ENCODE data around the gene ADAM10. TPM values are rescaled to one million over a fixed set of nuclear protein-coding genes. Genes with fewer than 3 reads are reported as not detected.

ADAM10 gene
- total RNA-seq, 2 experiments from 2014 or later: 133 to 135 TPM

DNA sequence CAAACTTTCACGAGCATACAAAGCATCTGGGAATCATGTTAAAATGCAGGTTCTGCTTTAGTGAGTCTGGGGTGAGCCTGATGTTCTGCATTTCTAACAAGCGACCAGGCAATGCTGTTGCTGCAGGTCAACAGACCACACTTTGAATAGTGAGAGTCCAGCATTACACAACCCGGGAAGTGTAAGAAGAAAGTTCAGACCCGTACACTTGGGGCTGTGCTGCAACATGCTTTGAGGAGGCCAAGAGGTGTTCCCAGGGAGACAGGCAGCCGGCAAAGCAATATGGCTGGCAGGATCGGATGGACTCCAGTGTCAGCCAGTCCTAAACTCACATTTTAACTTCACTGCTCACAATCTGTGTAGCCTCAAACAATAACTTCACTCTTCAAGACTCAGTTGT, 183.5 kb downstream of the ADAM10 start:
- peaks cover 10% of the 10 kb centered on the region for H3K4me1 Mint-ChIP-seq (ENCODE audit: low read depth)
- POLR2A ChIA-PET: no interaction called here

DNA sequence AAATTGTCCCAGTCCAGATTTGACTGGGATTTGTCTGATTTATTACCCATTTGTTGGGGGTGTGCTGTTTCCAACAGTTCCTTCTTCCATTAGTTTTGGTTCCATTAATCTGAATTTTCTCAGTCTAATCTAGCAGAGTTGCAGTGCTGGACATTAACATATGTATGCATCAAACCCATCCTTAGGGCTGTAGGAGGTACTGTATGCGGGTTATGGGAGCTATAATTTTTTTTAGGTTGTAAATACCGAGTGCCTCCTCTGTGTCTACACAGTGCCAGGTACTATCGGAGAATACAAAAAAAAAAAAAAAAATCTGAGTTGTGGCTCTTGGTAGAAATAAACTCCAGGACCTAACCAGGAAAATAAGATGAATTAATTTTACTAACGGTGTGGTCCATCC, 183.9 kb downstream of the ADAM10 start:
- H3K36me3 Mint-ChIP-seq (ENCODE audit: low read depth): no peaks in the 10 kb centered on the region
- H3K27ac Mint-ChIP-seq: no peak overlapping the region
- ChIA-PET CTCF (no interaction called here), POLR2A (no interaction called here)
- DNase-seq (no peak), ATAC-seq (no peak)
- H3K9me3 Mint-ChIP-seq (ENCODE audit: insufficient read depth): no peaks in the 10 kb centered on the region
- no peaks in the 10 kb centered on the region for H3K27me3 Mint-ChIP-seq (ENCODE audit: low read depth)
- H3K4me3 Mint-ChIP-seq: no peak overlapping the region
- H3K4me1 Mint-ChIP-seq (ENCODE audit: low read depth): peaks cover 10% of the 10 kb centered on the region

More for the DNA sequence above, 183.5 kb downstream of the ADAM10 start:
- CTCF ChIA-PET: no interaction called here
- Mint-ChIP-seq H3K27me3 (ENCODE audit: low read depth) (no peaks in the 10 kb centered on the region), H3K36me3 (ENCODE audit: low read depth) (no peaks in the 10 kb centered on the region), H3K9me3 (ENCODE audit: insufficient read depth) (no peaks in the 10 kb centered on the region), H3K27ac (no peak overlapping the region), H3K4me3 (no peak overlapping the region)
- ATAC-seq (no peak), DNase-seq (peak; percentile 7)

DNA sequence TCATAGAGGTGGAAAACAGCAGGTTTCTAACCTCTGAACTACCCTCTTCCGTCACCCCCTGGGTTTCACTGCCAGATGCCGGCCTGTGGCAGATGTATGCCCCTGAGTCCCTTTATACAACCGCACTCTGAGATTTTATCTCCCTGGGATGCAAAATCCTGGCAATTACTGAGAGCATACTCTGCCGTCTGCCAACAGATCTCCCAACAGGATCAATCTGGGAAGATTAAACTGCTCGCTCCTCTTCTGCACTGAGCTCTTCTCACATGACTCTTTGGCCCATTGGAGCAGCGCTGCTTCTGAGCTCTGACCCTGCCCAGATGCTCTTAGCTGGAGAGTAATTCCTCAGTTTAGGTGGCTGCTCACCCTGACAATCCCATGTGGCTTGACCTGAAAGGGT, 184.5 kb downstream of the ADAM10 start:
- ATAC-seq (no peak), DNase-seq (no peak)
- Mint-ChIP-seq H3K9me3 (ENCODE audit: insufficient read depth) (no peaks in the 10 kb centered on the region), H3K27me3 (ENCODE audit: low read depth) (no peaks in the 10 kb centered on the region), H3K36me3 (ENCODE audit: low read depth) (no peaks in the 10 kb centered on the region), H3K27ac (peak overlapping the region; percentile 20), H3K4me3 (no peak overlapping the region), H3K4me1 (ENCODE audit: low read depth) (peaks cover 10% of the 10 kb centered on the region)
- ChIA-PET POLR2A (no interaction called here), CTCF (no interaction called here)

DNA sequence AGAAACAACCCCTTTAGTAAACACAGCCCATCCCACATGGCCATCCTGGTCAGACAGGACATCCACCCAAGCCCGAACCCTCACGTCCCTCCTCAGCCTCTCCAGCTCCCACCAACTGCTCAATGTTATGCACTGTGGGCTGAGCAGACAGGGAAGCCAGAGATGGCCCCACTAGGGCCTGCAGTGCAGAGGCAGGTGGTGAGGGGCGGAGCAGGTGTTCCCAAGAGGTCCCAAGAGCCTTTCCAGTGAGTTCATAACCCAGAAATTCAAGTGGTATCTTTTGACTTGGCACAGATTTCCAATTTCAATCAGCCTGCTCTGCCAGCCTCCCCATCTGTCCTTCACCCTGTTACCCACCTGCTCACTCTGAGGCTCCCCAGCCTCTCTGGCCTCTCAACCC, 187.4 kb downstream of the ADAM10 start:
- no peak overlapping the region for H3K27ac Mint-ChIP-seq
- DNase-seq (peak; percentile 13), ATAC-seq (no peak)
- POLR2A ChIA-PET: no interaction called here
- H3K4me3 Mint-ChIP-seq: no peak overlapping the region
- no peaks in the 10 kb centered on the region for H3K4me1 Mint-ChIP-seq (ENCODE audit: low read depth)
- H3K27me3 Mint-ChIP-seq (ENCODE audit: low read depth): no peaks in the 10 kb centered on the region
- H3K36me3 Mint-ChIP-seq (ENCODE audit: low read depth): peaks cover 3% of the 10 kb centered on the region
- no peaks in the 10 kb centered on the region for H3K9me3 Mint-ChIP-seq (ENCODE audit: insufficient read depth)
- CTCF ChIA-PET: interaction anchor here (1.0 kb wide), 1 partner anchor 12 kb away, joined by 3 read pairs; no protein-coding TSS in a partner anchor

DNA sequence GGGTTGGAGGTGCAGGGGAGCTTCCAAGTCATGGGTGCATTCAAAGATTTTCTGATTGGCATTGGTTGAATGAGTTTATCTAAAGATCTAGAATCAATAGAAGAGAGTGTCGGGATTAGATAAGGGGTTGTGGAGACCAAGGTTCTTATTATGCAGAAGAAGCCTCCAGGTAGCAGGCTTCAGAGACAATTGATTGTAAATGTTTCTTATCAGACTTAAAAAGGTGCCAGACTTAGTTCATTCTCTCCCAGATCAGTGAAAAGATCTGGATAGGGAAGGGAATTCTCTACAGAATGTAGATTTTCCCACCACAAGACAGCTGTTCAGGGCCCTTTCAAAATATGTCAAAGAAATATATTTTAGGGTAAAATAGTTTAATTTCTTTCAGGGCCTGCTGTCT, 188.2 kb downstream of the ADAM10 start:
- Mint-ChIP-seq H3K9me3 (ENCODE audit: insufficient read depth) (no peaks in the 10 kb centered on the region), H3K27me3 (ENCODE audit: low read depth) (peaks cover 2% of the 10 kb centered on the region), H3K4me3 (no peak overlapping the region), H3K36me3 (ENCODE audit: low read depth) (peaks cover 3% of the 10 kb centered on the region), H3K27ac (no peak overlapping the region), H3K4me1 (ENCODE audit: low read depth) (no peaks in the 10 kb centered on the region)
- no peak for ATAC-seq
- ChIA-PET CTCF (no interaction called here), POLR2A (no interaction called here)
- DNase-seq: no peak

DNA sequence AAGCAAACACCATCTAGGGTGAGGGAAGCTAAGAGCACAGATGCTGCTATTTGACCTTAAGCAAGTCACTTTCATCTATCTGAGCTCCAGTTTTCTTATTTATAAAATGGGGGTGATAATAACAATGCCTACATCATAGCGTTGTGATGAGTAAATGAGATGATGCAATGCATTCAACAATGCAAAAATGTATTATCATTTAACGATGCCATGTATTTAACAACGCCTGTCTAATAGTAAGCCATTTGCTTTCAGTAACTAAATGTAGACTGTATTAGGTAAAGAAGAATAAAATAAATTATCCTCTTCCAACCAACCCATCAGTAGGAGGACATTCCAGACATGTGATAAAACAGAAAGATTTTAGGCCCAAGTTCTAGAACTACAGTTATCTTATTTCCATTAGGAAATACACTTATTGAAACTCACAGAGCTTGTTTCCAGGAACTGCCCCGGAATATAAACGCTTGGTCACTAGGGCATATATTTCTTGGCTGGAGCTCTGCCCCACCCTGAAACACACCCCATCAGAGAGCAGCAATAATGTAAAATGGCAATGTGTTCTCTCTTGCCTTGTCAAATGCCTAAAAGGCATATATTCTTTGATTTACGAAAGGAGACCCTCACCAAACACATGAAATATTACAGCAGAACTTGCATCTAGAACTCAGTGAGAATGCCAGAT, 189.5 kb downstream of the ADAM10 start:
- Mint-ChIP-seq H3K4me1 (ENCODE audit: low read depth) (no peaks in the 10 kb centered on the region), H3K27me3 (ENCODE audit: low read depth) (peaks cover 4% of the 10 kb centered on the region), H3K9me3 (ENCODE audit: insufficient read depth) (no peaks in the 10 kb centered on the region), H3K4me3 (no peak overlapping the region), H3K36me3 (ENCODE audit: low read depth) (peaks cover 3% of the 10 kb centered on the region), H3K27ac (no peak overlapping the region)
- ChIA-PET POLR2A (interaction anchor here (0.5 kb wide), 1 partner anchor 99 kb away, joined by 4 read pairs; no protein-coding TSS in a partner anchor), CTCF (interaction anchor here (2.5 kb wide), 1 partner anchor 9 kb away, joined by 9 read pairs; no protein-coding TSS in a partner anchor)
- ATAC-seq (no peak), DNase-seq (no peak)

DNA sequence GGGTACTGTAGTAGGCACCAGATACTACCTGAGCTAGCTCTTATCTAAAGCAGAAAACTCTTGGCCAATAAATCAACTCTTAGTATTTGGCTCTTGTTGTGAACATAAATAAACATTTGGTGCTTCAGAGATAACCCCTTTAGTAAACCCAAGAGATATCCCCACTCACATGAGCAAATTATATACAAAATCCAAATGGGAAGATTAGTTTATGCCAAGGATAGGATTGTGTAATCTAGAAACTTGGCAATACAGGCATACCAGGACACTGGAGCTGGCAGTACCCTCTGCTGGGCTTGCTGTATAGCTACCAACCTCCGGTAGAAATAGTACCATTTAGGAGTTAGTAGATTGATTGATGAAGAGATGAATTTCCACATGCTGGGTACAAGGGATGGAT, 190.7 kb downstream of the ADAM10 start:
- ChIA-PET POLR2A (no interaction called here), CTCF (interaction anchor here (1.2 to 2.5 kb wide), 2 partner anchors 10 to 30 kb away, joined by 3 to 9 read pairs; no protein-coding TSS in a partner anchor)
- no peak for DNase-seq
- H3K9me3 Mint-ChIP-seq (ENCODE audit: insufficient read depth): no peaks in the 10 kb centered on the region
- H3K36me3 Mint-ChIP-seq (ENCODE audit: low read depth): peaks cover 3% of the 10 kb centered on the region
- peaks cover 4% of the 10 kb centered on the region for H3K27me3 Mint-ChIP-seq (ENCODE audit: low read depth)
- ATAC-seq: no peak
- H3K4me3 Mint-ChIP-seq: no peak overlapping the region
- no peak overlapping the region for H3K27ac Mint-ChIP-seq
- H3K4me1 Mint-ChIP-seq (ENCODE audit: low read depth): peaks cover under 1% of the 10 kb centered on the region

DNA sequence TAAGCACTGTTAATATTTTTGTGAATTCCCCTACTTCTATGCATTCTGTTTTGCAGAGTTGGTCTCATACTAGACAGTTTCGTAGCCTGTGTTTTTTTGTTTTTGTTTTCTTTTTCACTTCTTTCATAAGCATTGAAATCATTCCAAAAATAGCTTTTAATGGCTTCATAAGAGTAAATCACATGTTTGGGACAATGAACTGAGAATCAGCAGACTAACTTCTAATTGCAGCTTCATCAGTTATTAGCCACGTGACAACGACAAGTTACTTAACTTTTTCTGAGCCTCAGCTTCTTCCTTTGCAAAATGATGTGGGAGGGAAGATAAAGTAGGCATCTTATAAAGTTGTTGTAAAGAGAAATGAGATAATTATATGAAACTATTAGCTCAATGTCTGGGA, 193.0 kb downstream of the ADAM10 start:
- H3K27me3 Mint-ChIP-seq (ENCODE audit: low read depth): peaks cover 4% of the 10 kb centered on the region
- H3K36me3 Mint-ChIP-seq (ENCODE audit: low read depth): peaks cover 6% of the 10 kb centered on the region
- DNase-seq (no peak), ATAC-seq (no peak)
- POLR2A ChIA-PET: interaction anchor here (1.0 to 1.1 kb wide), 2 partner anchors 11 to 115 kb away, joined by 3 read pairs; no protein-coding TSS in a partner anchor
- CTCF ChIA-PET: interaction anchor here (1.6 kb wide), 1 partner anchor 11 kb away, joined by 4 read pairs; no protein-coding TSS in a partner anchor
- H3K27ac Mint-ChIP-seq: no peak overlapping the region
- H3K4me1 Mint-ChIP-seq (ENCODE audit: low read depth): peaks cover 20% of the 10 kb centered on the region
- H3K9me3 Mint-ChIP-seq (ENCODE audit: insufficient read depth): no peaks in the 10 kb centered on the region
- no peak overlapping the region for H3K4me3 Mint-ChIP-seq

DNA sequence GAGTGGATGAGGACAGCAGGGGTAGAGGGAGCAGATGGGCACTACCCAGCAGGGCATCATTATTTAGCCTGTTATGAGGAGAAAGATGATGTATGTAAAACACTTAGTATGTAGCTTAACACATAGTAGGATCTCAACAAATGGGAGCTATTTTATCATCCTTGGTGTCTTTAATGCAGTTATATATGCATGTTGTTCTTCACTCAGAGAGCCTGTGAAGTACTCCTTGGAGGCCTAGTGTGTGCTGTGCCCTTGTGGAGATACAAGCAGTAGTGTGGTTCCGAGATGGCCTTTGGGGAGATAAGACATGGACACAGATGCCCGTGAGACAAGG, 193.5 kb downstream of the ADAM10 start:
- Mint-ChIP-seq H3K9me3 (ENCODE audit: insufficient read depth) (no peaks in the 10 kb centered on the region), H3K27ac (no peak overlapping the region), H3K36me3 (ENCODE audit: low read depth) (peaks cover 11% of the 10 kb centered on the region), H3K4me3 (no peak overlapping the region), H3K4me1 (ENCODE audit: low read depth) (peaks cover 25% of the 10 kb centered on the region), H3K27me3 (ENCODE audit: low read depth) (peaks cover 4% of the 10 kb centered on the region)
- ChIA-PET POLR2A (interaction anchor here (1.1 kb wide), 1 partner anchor 10 kb away, joined by 3 read pairs; no protein-coding TSS in a partner anchor), CTCF (interaction anchor here (1.6 kb wide), 1 partner anchor 10 kb away, joined by 4 read pairs; no protein-coding TSS in a partner anchor)
- no peak for ATAC-seq
- DNase-seq: no peak

DNA sequence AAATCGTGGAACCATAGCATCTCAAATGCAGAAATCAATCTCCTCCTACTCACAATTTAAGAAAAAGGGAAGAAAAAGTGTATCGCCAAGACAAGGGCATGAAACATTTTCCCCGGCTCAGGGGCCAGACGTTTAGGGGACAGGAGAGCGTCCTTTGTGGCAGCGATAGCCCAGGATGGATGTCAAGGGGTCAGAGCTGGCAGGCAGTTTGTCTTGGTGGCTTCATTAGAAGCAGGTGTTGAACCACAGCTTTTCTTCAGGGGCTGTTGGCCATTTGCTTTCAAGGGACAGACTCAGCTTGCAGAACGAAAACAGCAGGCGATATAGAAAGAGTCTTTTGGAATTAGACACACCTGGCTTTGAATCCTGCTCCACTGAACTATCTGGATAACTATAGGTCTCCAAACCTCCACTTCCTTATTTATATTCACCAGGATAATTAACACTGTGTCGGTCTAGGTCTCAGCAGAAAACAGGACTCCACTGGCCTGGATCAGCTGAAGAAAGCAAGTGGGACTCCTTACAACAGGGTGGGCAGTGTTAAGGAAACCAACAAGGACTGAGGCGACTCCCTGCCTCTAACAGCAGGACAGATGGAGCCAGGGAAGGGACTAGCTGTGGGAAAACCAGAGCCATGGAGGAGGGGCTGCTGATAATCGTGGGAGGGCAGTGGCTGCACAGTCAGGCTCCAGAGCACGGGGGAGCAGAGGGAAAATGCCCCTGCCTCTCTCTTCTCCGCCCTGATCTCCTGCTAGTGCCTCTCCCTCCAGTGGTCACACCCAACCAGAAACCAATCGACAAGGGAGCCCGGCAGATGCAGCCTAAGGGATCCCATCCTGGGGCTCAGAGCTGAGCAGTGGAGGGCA, 194.1 kb downstream of the ADAM10 start:
- H3K27ac Mint-ChIP-seq: no peak overlapping the region
- peaks cover 29% of the 10 kb centered on the region for H3K4me1 Mint-ChIP-seq (ENCODE audit: low read depth)
- H3K36me3 Mint-ChIP-seq (ENCODE audit: low read depth): peaks cover 12% of the 10 kb centered on the region
- H3K27me3 Mint-ChIP-seq (ENCODE audit: low read depth): peaks cover 4% of the 10 kb centered on the region
- no peaks in the 10 kb centered on the region for H3K9me3 Mint-ChIP-seq (ENCODE audit: insufficient read depth)
- DNase-seq: no peak
- no peak for ATAC-seq
- no peak overlapping the region for H3K4me3 Mint-ChIP-seq
- ChIA-PET POLR2A (no interaction called here), CTCF (interaction anchor here (1.3 kb wide), 1 partner anchor 9 kb away, joined by 3 read pairs; no protein-coding TSS in a partner anchor)

DNA sequence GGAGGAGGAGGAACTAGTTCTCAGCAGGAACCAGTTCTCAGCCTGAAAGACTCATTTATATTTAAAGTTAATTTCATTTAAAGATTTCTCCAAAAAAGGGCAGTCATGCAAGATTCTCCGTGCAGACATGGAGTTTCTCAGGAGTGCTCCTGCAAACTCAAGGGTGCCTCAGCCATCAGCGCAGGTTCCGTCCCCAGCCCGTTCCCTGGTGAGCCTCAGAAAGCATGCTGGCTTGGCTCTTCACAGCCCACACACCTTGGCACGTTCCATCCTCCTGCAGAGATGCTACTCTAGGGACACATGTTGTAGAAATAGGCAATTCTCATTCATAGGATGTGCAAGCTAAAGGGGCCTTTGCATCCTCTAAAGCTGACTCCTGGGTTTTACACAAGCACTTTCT, 194.7 kb downstream of the ADAM10 start:
- DNase-seq (no peak), ATAC-seq (no peak)
- no peak overlapping the region for H3K4me3 Mint-ChIP-seq
- peaks cover 35% of the 10 kb centered on the region for H3K4me1 Mint-ChIP-seq (ENCODE audit: low read depth)
- CTCF ChIA-PET: interaction anchor here (1.3 kb wide), 1 partner anchor 9 kb away, joined by 3 read pairs; no protein-coding TSS in a partner anchor
- H3K9me3 Mint-ChIP-seq (ENCODE audit: insufficient read depth): no peaks in the 10 kb centered on the region
- POLR2A ChIA-PET: no interaction called here
- no peak overlapping the region for H3K27ac Mint-ChIP-seq
- peaks cover 4% of the 10 kb centered on the region for H3K27me3 Mint-ChIP-seq (ENCODE audit: low read depth)
- peaks cover 16% of the 10 kb centered on the region for H3K36me3 Mint-ChIP-seq (ENCODE audit: low read depth)

DNA sequence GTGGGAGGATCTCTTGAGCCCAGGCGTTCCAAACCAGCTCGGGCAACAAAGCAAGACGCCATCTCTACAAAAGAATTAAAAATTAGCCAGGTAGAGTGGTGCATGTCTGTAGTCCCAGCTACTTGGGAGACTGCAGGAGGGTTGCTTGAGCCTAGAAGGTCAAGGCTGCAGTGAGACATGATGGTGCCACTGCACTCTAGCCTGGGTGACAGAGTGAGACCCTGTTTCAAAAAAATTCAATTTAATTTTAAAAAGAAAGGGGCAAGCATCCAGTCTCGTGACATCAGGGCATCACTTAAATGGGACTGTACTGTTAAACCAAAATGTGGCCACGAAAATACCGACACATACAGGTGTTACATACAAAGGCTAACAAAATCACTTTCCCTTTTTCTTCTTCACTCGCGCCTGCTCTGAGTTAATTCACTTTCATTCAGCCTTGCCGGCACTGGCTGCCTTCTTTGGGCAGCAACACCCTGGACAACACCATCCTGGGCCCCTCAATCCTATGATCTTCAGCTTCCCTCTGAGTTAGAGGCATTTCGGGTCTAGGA, 196.1 kb downstream of the ADAM10 start:
- Mint-ChIP-seq H3K36me3 (ENCODE audit: low read depth) (peaks cover 13% of the 10 kb centered on the region), H3K4me3 (no peak overlapping the region), H3K27me3 (ENCODE audit: low read depth) (peaks cover 4% of the 10 kb centered on the region), H3K27ac (peak overlapping the region; percentile 60), H3K4me1 (ENCODE audit: low read depth) (peaks cover 35% of the 10 kb centered on the region), H3K9me3 (ENCODE audit: insufficient read depth) (no peaks in the 10 kb centered on the region)
- CTCF ChIA-PET: no interaction called here
- DNase-seq: no peak
- POLR2A ChIA-PET: no interaction called here
- no peak for ATAC-seq

All from activated CD8-positive, alpha-beta T cell treated with anti-CD3 and anti-CD28 coated beads, Interleukin-2, amount 10 ng/mL, durations not matched to agents 7 days and 5 days (primary cell).